Calu3 (cell line): ENCODE results near the gene RFX7. TPM values are rescaled to one million over a fixed set of nuclear protein-coding genes. Genes with fewer than 3 reads are reported as not detected.

Experiments used
- BruUV-seq: library from RNA; stranded (reverse); fragments of 400-500 nt; replicated peaks from 2 replicates; lab custom pipeline; 2021; lab: Mats Ljungman, UMichigan
- CTCF ChIA-PET: fragments of 300-600 bp; sonication (Branson Sonifier 250); formaldehyde crosslinking; loops from one replicate; lab custom pipeline; 2022; ENCODE audit warnings: antibody characterized with exemption; lab: Charles Lee
- DNase-seq: peaks from one replicate; pipeline ENCODE4 v3.0.0; 2022
- H3K27ac Mint-ChIP-seq: one replicate; pipeline ENCODE4 v1.8.0; 2022; ENCODE audit warnings: mixed read lengths; ENCODE audit not compliant: unreplicated experiment
- H3K27me3 Mint-ChIP-seq: one replicate; pipeline ENCODE4 v1.8.0; 2022; ENCODE audit warnings: mixed read lengths; ENCODE audit not compliant: unreplicated experiment
- H3K36me3 Mint-ChIP-seq: one replicate; pipeline ENCODE4 v1.8.0; 2022; ENCODE audit warnings: mild to moderate bottlenecking, moderate library complexity, mixed read lengths; ENCODE audit not compliant: insufficient read depth, unreplicated experiment
- H3K4me1 Mint-ChIP-seq: one replicate; pipeline ENCODE4 v1.8.0; 2022; ENCODE audit warnings: mild to moderate bottlenecking, low read depth, mixed read lengths; ENCODE audit not compliant: unreplicated experiment
- H3K4me3 Mint-ChIP-seq: one replicate; pipeline ENCODE4 v1.8.0; 2022; ENCODE audit warnings: mild to moderate bottlenecking, low read depth, moderate library complexity, mixed read lengths; ENCODE audit not compliant: unreplicated experiment
- H3K9me3 Mint-ChIP-seq: one replicate; pipeline ENCODE4 v1.8.0; 2022; ENCODE audit warnings: low read depth, mixed read lengths; ENCODE audit not compliant: unreplicated experiment
- CTCF ChIP-seq: fragments of 200-600 bp; IDR thresholded peaks from one replicate; pipeline ENCODE4 v1.8.0; 2022; ENCODE audit warnings: antibody characterized with exemption; ENCODE audit not compliant: unreplicated experiment
- intact Hi-C: fragments of 100-400 bp; cut with micrococcal nuclease; formaldehyde crosslinking; loops from one replicate; pipeline ENCODE4 v1.10.0; 2022; ENCODE audit not compliant: unreplicated experiment
- total RNA-seq: library from RNA; stranded (reverse); gene quantifications from 2 replicates; pipeline ENCODE4 v1.2.3, GENCODE V29; 2022

The RFX7 gene
- total RNA-seq, 1 experiment from 2014 or later = 31.4 TPM

- Mint-ChIP-seq H3K27ac (no peak overlapping the region), H3K4me1 (peaks cover 15% of the 10 kb centered on the region), H3K36me3 (peaks cover 6% of the 10 kb centered on the region), H3K9me3 (peaks cover 21% of the 10 kb centered on the region), H3K4me3 (no peak overlapping the region), H3K27me3 (no peaks in the 10 kb centered on the region)
- CTCF ChIA-PET = no interaction called here
- no TSS peak for BruUV-seq
- DNase-seq = no peak
- no peak for TF ChIP-seq CTCF
- intact Hi-C loops = no loop called here
These were observed 10.1 kb downstream of the RFX7 start for GRCh38 chr15:56233549-56233948.

GRCh38 chr15:56232058-56232457, 11.6 kb downstream of the RFX7 start:
- peaks cover 13% of the 10 kb centered on the region for H3K4me1 Mint-ChIP-seq
- peaks cover 10% of the 10 kb centered on the region for H3K36me3 Mint-ChIP-seq
- no peak for DNase-seq
- BruUV-seq = no TSS peak
- TF ChIP-seq CTCF = no peak
- no peak overlapping the region for H3K4me3 Mint-ChIP-seq
- peaks cover 26% of the 10 kb centered on the region for H3K9me3 Mint-ChIP-seq
- no peaks in the 10 kb centered on the region for H3K27me3 Mint-ChIP-seq
- intact Hi-C loops = no loop called here
- H3K27ac Mint-ChIP-seq = no peak overlapping the region
- CTCF ChIA-PET = no interaction called here

- intact Hi-C loops = no loop called here
- DNase-seq = no peak
- CTCF ChIA-PET = no interaction called here
- no peak for TF ChIP-seq CTCF
- Mint-ChIP-seq H3K36me3 (peaks cover 10% of the 10 kb centered on the region), H3K9me3 (peaks cover 25% of the 10 kb centered on the region), H3K4me1 (peaks cover 15% of the 10 kb centered on the region), H3K27ac (no peak overlapping the region), H3K4me3 (no peak overlapping the region), H3K27me3 (no peaks in the 10 kb centered on the region)
- BruUV-seq = no TSS peak
These were observed 14.8 kb downstream of the RFX7 start for GRCh38 chr15:56228854-56229253.

GRCh38 chr15:56228352-56228751, 15.3 kb downstream of the RFX7 start:
- intact Hi-C loops = no loop called here
- CTCF ChIA-PET = no interaction called here
- DNase-seq = no peak
- no TSS peak for BruUV-seq
- no peak overlapping the region for H3K27ac Mint-ChIP-seq
- peaks cover 10% of the 10 kb centered on the region for H3K36me3 Mint-ChIP-seq
- peaks cover 24% of the 10 kb centered on the region for H3K9me3 Mint-ChIP-seq
- H3K4me1 Mint-ChIP-seq = peaks cover 15% of the 10 kb centered on the region
- no peak for TF ChIP-seq CTCF
- no peak overlapping the region for H3K4me3 Mint-ChIP-seq
- no peaks in the 10 kb centered on the region for H3K27me3 Mint-ChIP-seq

- peaks cover 15% of the 10 kb centered on the region for H3K4me1 Mint-ChIP-seq
- H3K4me3 Mint-ChIP-seq = no peak overlapping the region
- DNase-seq = no peak
- intact Hi-C loops = no loop called here
- H3K27me3 Mint-ChIP-seq = no peaks in the 10 kb centered on the region
- no peak overlapping the region for H3K27ac Mint-ChIP-seq
- no peak for TF ChIP-seq CTCF
- H3K9me3 Mint-ChIP-seq = peaks cover 18% of the 10 kb centered on the region
- peaks cover 10% of the 10 kb centered on the region for H3K36me3 Mint-ChIP-seq
- CTCF ChIA-PET = no interaction called here
- no TSS peak for BruUV-seq
These were observed 15.9 kb downstream of the RFX7 start for GRCh38 chr15:56227780-56228179.
